ENCODE data around the gene ITPK1. TPM values are rescaled to one million over a fixed set of nuclear protein-coding genes. Genes with fewer than 3 reads are reported as not detected.

ITPK1 gene
- total RNA-seq, 1 experiment from 2014 or later = 60.1 TPM

GRCh38 chr14:93051600-93052546 is 63.9 kb downstream of the ITPK1 start:
- no TSS peak for BruUV-seq (replicated peaks)
- Mint-ChIP-seq H3K9me3 (ENCODE audit: unreplicated experiment) (no peaks in the 10 kb centered on the region), H3K4me3 (ENCODE audit: unreplicated experiment) (no peak overlapping the region), H3K27ac (ENCODE audit: unreplicated experiment) (no peak overlapping the region), H3K27me3 (ENCODE audit: insufficient read depth, unreplicated experiment) (no peaks in the 10 kb centered on the region), H3K36me3 (ENCODE audit: insufficient read depth, unreplicated experiment) (no peaks in the 10 kb centered on the region), H3K4me1 (ENCODE audit: low read depth, unreplicated experiment) (peaks cover 12% of the 10 kb centered on the region)
- H3K36me3 ChIP-seq (ENCODE audit: control insufficient read depth, insufficient read depth, low read length) = no peaks in the 10 kb centered on the region
- ChIA-PET CTCF (interaction anchor here (0.6 kb wide), 1 partner anchor 108 kb away, joined by 3 read pairs; no protein-coding TSS in a partner anchor), POLR2A (no interaction called here)
- intact Hi-C loops (cut with micrococcal nuclease; ENCODE audit: unreplicated experiment) = no loop called here
- no peak overlapping the region for H3K4me3 ChIP-seq (ENCODE audit: low read depth, low read length)
- no peak for TF ChIP-seq CTCF (IDR thresholded peaks at IDR 0.05; ENCODE audit: insufficient read depth in 1 of 2, low read depth in 1 of 2, low read length in 1 of 2, severe bottlenecking in 1 of 2, unreplicated experiment in 1 of 2)
- DNase-seq = no peak
- no peaks in the 10 kb centered on the region for H3K27me3 ChIP-seq (replicated peaks; ENCODE audit: control insufficient read depth, insufficient read depth, low read length)
- H3K9me3 ChIP-seq = no peaks in the 10 kb centered on the region
- peaks cover 37% of the 10 kb centered on the region for H3K4me1 ChIP-seq

GRCh38 chr14:93050761-93051160 is 65.0 kb downstream of the ITPK1 start:
- no peak overlapping the region for H3K4me3 Mint-ChIP-seq (ENCODE audit: unreplicated experiment)
- H3K9me3 ChIP-seq = no peaks in the 10 kb centered on the region
- H3K4me1 Mint-ChIP-seq (ENCODE audit: low read depth, unreplicated experiment) = peaks cover 19% of the 10 kb centered on the region
- BruUV-seq (replicated peaks) = no TSS peak
- H3K27me3 ChIP-seq (replicated peaks; ENCODE audit: control insufficient read depth, insufficient read depth, low read length) = no peaks in the 10 kb centered on the region
- H3K27ac Mint-ChIP-seq (ENCODE audit: unreplicated experiment) = peak overlapping the region; percentile 92
- no peaks in the 10 kb centered on the region for H3K27me3 Mint-ChIP-seq (ENCODE audit: insufficient read depth, unreplicated experiment)
- H3K36me3 Mint-ChIP-seq (ENCODE audit: insufficient read depth, unreplicated experiment) = peaks cover 7% of the 10 kb centered on the region
- no peak for TF ChIP-seq CTCF (IDR thresholded peaks at IDR 0.05; ENCODE audit: insufficient read depth in 1 of 2, low read depth in 1 of 2, low read length in 1 of 2, severe bottlenecking in 1 of 2, unreplicated experiment in 1 of 2)
- no peaks in the 10 kb centered on the region for H3K9me3 Mint-ChIP-seq (ENCODE audit: unreplicated experiment)
- H3K4me1 ChIP-seq = peaks cover 46% of the 10 kb centered on the region
- intact Hi-C loops (cut with micrococcal nuclease; ENCODE audit: unreplicated experiment) = no loop called here
- H3K36me3 ChIP-seq (ENCODE audit: control insufficient read depth, insufficient read depth, low read length) = no peaks in the 10 kb centered on the region
- no peak for DNase-seq
- ChIA-PET POLR2A (no interaction called here), CTCF (interaction anchor here (0.6 to 0.7 kb wide), 2 partner anchors 17 to 109 kb away, joined by 3 read pairs; no protein-coding TSS in a partner anchor)
- H3K4me3 ChIP-seq (ENCODE audit: low read depth, low read length) = no peak overlapping the region

- Histone ChIP-seq H3K4me1 (peaks cover 55% of the 10 kb centered on the region), H3K36me3 (ENCODE audit: control insufficient read depth, insufficient read depth, low read length) (no peaks in the 10 kb centered on the region), H3K4me3 (ENCODE audit: low read depth, low read length) (no peak overlapping the region), H3K9me3 (no peaks in the 10 kb centered on the region), H3K27me3 (replicated peaks; ENCODE audit: control insufficient read depth, insufficient read depth, low read length) (no peaks in the 10 kb centered on the region)
- no TSS peak for BruUV-seq (replicated peaks)
- Mint-ChIP-seq H3K27ac (ENCODE audit: unreplicated experiment) (peak overlapping the region; percentile 92), H3K27me3 (ENCODE audit: insufficient read depth, unreplicated experiment) (no peaks in the 10 kb centered on the region), H3K4me1 (ENCODE audit: low read depth, unreplicated experiment) (peaks cover 27% of the 10 kb centered on the region), H3K4me3 (ENCODE audit: unreplicated experiment) (peak overlapping the region; percentile 43), H3K9me3 (ENCODE audit: unreplicated experiment) (no peaks in the 10 kb centered on the region), H3K36me3 (ENCODE audit: insufficient read depth, unreplicated experiment) (peaks cover 7% of the 10 kb centered on the region)
- CTCF ChIA-PET = interaction anchor here (0.8 kb wide), 1 partner anchor 63 kb away, joined by 6 read pairs; no protein-coding TSS in a partner anchor
- DNase-seq = no peak
- TF ChIP-seq CTCF (IDR thresholded peaks at IDR 0.05; ENCODE audit: insufficient read depth in 1 of 2, low read depth in 1 of 2, low read length in 1 of 2, severe bottlenecking in 1 of 2, unreplicated experiment in 1 of 2) = no peak
- POLR2A ChIA-PET = no interaction called here
- intact Hi-C loops (cut with micrococcal nuclease; ENCODE audit: unreplicated experiment) = no loop called here
Measured at GRCh38 chr14:93049867-93050331, 65.8 kb downstream of the ITPK1 start.
